Brain microvascular endothelial cell (primary cell): ENCODE measurements around the gene NRXN3.

Source experiments
- DNase-seq: peaks from one replicate; pipeline ENCODE4 v3.0.0-alpha.2; 2020
- H3K27ac ChIP-seq: fragments of 250-450 bp; sonication (Bioruptor Pico); 2 replicates; pipeline ENCODE4 v1.5.1; 2020; ENCODE audit warnings: mild to moderate bottlenecking, moderate library complexity
- H3K27me3 ChIP-seq: fragments of 250-450 bp; sonication (Bioruptor Pico); replicated peaks from 2 replicates; pipeline ENCODE4 v1.5.1; 2020; ENCODE audit warnings: mild to moderate bottlenecking
- H3K36me3 ChIP-seq: fragments of 250-450 bp; sonication (Bioruptor Pico); replicated peaks from 2 replicates; pipeline ENCODE4 v1.5.1; 2020; ENCODE audit warnings: mild to moderate bottlenecking
- H3K4me3 ChIP-seq: 2 replicates; pipeline ENCODE4 v1.5.1; 2011; ENCODE audit warnings: low read depth, mild to moderate bottlenecking, control low read depth, low read length, moderate library complexity
- in situ Hi-C: cut with HindIII; loops from 2 replicates; pipeline ENCODE4 v1.10.0; 2017; ENCODE audit warnings: low sequenced_read_pairs, low pct_ligation_motif_present
- TF ChIP-seq, protein P1 (sequence below): IDR thresholded peaks from 2 replicates; pipeline ENCODE4 v1.5.1; 2011; ENCODE audit warnings: low read depth, mild to moderate bottlenecking, moderate library complexity, low read length, control low read depth, inconsistent platforms; ENCODE audit errors: missing control alignments

The NRXN3 gene

DNA sequence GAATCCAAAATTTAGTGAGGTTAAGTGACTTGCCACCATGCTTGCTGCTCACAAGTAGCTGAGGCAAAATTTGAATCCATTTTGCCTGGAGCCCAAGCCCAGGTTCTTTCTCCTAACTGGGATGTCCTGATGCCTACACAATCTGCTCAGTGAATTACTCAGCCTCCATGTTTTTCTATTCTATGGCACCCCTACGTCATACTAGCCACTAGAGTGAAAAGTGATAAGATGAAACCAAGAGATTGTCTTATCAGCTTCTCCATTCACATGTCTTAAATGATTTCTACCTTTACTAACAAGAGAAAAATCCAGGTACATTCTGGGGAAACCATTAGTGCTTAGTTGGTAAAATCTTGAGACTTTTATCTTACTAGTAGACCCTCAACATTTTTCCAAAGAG lies 1321.0 kb downstream of the NRXN3 start:
- DNase-seq = no peak
- TF ChIP-seq, protein P1, sequence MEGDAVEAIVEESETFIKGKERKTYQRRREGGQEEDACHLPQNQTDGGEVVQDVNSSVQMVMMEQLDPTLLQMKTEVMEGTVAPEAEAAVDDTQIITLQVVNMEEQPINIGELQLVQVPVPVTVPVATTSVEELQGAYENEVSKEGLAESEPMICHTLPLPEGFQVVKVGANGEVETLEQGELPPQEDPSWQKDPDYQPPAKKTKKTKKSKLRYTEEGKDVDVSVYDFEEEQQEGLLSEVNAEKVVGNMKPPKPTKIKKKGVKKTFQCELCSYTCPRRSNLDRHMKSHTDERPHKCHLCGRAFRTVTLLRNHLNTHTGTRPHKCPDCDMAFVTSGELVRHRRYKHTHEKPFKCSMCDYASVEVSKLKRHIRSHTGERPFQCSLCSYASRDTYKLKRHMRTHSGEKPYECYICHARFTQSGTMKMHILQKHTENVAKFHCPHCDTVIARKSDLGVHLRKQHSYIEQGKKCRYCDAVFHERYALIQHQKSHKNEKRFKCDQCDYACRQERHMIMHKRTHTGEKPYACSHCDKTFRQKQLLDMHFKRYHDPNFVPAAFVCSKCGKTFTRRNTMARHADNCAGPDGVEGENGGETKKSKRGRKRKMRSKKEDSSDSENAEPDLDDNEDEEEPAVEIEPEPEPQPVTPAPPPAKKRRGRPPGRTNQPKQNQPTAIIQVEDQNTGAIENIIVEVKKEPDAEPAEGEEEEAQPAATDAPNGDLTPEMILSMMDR = no peak
- in situ Hi-C loops = no loop called here

DNA sequence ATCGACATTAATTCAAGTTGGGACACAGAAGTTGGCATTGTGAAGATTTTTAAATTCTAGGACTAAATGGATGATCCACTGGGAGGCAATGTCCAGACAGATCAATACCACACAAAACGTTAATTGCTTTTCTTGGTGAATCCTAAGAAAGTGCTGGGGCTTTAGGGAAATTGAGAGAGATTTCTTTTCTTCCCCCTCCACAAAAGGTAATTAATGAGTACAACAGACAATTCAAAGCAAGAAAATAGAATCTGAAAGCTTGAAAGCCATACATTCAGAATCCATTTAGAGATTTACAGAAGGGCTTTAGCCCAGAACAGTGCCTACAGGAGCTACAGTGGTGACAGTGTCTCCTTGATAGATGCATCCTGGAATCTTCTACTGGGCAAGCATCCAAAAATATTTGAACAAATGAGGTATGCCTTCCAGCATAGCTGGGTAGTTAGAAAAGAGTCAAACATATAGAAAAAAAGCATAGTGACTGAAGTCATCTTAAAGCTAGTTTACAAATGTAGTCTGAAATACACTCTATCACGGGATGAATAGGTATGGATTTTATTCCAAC lies 1323.0 kb downstream of the NRXN3 start:
- Histone ChIP-seq H3K27ac (no peak overlapping the region), H3K36me3 (no peaks in the 10 kb centered on the region), H3K27me3 (no peaks in the 10 kb centered on the region), H3K4me3 (no peak overlapping the region)
- TF ChIP-seq, protein P1 = no peak
- no peak for DNase-seq
- in situ Hi-C loops = no loop called here

More for the DNA sequence above, 1321.0 kb downstream of the NRXN3 start:
- Histone ChIP-seq H3K36me3 (no peaks in the 10 kb centered on the region), H3K27ac (no peak overlapping the region), H3K4me3 (no peak overlapping the region), H3K27me3 (no peaks in the 10 kb centered on the region)

DNA sequence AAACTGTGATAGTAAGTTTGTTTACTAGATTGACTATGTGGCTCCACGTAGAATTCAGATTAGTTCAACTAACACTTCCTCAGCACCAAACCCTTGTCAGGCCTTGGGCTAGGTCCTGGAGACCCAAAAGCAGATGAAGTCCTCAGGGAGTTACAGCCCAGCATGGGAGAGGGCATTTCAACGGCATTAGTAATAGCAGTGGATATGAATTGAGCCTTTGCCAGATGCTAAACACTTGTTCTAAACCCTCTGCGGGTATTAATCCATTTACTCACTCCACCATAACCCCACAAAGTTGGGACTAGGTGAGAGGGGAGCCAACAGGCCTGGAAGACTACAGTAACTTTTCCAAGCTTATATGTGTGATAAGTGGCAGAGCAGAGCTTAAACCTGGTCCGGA lies 1326.5 kb downstream of the NRXN3 start:
- in situ Hi-C loops = no loop called here
- Histone ChIP-seq H3K4me3 (no peak overlapping the region), H3K27me3 (no peaks in the 10 kb centered on the region), H3K27ac (no peak overlapping the region), H3K36me3 (no peaks in the 10 kb centered on the region)
- TF ChIP-seq, protein P1 = no peak
- DNase-seq = peak; percentile 29

DNA sequence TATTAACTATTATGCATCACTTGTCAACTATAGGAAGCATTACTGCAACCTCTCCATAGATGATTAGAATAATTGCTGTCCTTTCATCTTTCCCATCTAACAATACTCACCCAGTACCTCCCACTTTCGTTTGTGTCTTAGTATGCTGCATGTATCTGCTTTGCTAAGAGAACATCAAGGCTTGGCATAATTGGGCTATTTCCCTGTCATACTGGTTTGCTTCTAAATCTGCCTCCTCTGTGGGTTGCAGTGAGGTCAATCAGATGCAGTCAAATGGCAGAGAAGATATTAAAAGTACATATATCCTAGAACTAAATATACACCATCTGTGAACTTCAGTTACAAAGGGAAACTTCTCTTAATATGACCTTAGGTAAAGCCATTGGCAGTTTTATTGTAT lies 1330.3 kb downstream of the NRXN3 start:
- Histone ChIP-seq H3K4me3 (no peak overlapping the region), H3K36me3 (no peaks in the 10 kb centered on the region), H3K27ac (no peak overlapping the region), H3K27me3 (no peaks in the 10 kb centered on the region)
- DNase-seq = no peak
- TF ChIP-seq, protein P1 = no peak
- in situ Hi-C loops = no loop called here

DNA sequence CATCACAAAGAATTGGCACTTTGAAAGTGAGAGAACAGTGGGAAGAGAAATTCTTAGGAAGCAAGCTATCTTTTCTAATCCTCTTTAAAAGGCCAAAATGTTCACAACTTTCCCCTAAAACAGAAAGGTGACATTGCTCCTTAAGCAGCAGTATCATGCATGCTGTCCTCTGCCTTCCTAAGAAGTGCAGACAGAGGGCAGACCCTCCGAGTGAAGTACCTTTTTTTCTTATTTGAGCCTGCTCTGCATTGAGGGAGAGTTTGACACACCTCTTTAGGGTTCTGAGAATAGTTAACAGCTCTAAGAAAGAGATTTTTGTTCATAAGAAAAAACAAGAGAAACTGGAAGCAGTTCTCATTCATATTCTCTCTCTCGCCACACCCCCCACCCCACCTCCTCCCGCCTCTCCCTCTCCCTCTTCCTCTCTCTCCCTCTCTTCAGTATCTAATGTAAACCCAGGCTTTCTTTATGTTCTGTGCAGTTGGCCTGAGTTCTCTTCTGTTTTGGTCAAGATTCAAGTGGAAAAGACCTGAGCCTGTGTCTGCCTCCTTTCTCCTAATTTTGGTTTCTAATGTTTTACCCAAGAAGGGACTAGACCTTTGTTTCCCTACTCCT lies 1332.1 kb downstream of the NRXN3 start:
- Histone ChIP-seq H3K27me3 (no peaks in the 10 kb centered on the region), H3K36me3 (no peaks in the 10 kb centered on the region), H3K4me3 (no peak overlapping the region), H3K27ac (no peak overlapping the region)
- TF ChIP-seq, protein P1 = peak; percentile 11
- DNase-seq = no peak
- in situ Hi-C loops = no loop called here

DNA sequence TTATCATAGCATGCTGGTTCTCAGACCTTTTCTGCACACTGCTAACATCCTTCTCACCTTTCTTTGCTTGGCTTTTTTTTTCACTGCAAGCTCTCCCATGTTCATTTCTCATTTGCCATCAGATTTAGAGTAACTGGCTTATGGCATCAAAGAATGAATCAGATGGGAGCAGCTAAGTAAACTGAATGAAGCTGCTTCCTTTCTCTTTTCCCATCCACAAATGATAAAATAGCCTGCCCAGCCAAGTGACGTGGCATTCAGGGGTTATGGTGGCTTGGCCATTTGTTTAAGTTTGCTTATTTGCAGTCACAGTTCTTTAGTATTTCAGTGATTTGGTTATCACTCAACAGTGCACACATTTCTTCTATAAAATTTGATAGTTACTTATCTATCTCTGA lies 1332.6 kb downstream of the NRXN3 start:
- no peak for DNase-seq
- in situ Hi-C loops = no loop called here
- TF ChIP-seq, protein P1 = no peak
- Histone ChIP-seq H3K27ac (no peak overlapping the region), H3K36me3 (no peaks in the 10 kb centered on the region), H3K27me3 (no peaks in the 10 kb centered on the region), H3K4me3 (no peak overlapping the region)
